H1 (cell line): ENCODE data around the gene PTPN1. TPM values are rescaled to one million over a fixed set of nuclear protein-coding genes. Genes with fewer than 3 reads are reported as not detected.

Source experiments
- CTCF ChIA-PET: fragments of 300-600 bp; sonication (Branson Sonifier 250); formaldehyde crosslinking; loops from one replicate; lab custom pipeline; 2021; ENCODE audit not compliant: partially characterized antibody; lab: Charles Lee
- POLR2A ChIA-PET: fragments of 300-600 bp; sonication (Branson Sonifier 250); formaldehyde crosslinking; loops from one replicate; lab custom pipeline; 2021; ENCODE audit warnings: inconsistent platforms; ENCODE audit not compliant: partially characterized antibody; lab: Charles Lee
- DNase-seq, 2 experiments: peaks; one replicate each; pipeline versions ENCODE4 v3.0.0 to v3.0.0-alpha.2; 2010 to 2022; ENCODE audit warnings: low spot score in 2 of 2, low read depth in 1 of 2, mixed read lengths in 1 of 2
- FAIRE-seq: peaks from 2 replicates; lab custom pipeline; 2011; peaks lifted over from hg19 to GRCh38; lab: Jason Lieb, UNC
- H2AFZ ChIP-seq: 2 replicates; pipeline ENCODE4 v1.8.1; 2012; ENCODE audit warnings: low read length, inconsistent platforms
- H2AK5ac ChIP-seq: 2 replicates; pipeline ENCODE4 v1.6.1; 2013; ENCODE audit warnings: low read depth, low read length
- H2BK120ac ChIP-seq: replicated peaks from 2 replicates; pipeline ENCODE3; 2013; ENCODE audit warnings: low read depth, low read length, inconsistent platforms
- H2BK12ac ChIP-seq: 2 replicates; pipeline ENCODE4 v1.6.1; 2013; ENCODE audit warnings: low read depth, low read length
- H2BK15ac ChIP-seq: 2 replicates; pipeline ENCODE4 v1.6.1; 2013; ENCODE audit warnings: low read length
- H2BK20ac ChIP-seq: 2 replicates; pipeline ENCODE4 v1.6.1; 2013; ENCODE audit warnings: low read length
- H2BK5ac ChIP-seq: 2 replicates; pipeline ENCODE4 v1.6.1; 2013; ENCODE audit warnings: low read depth, low read length
- H3K14ac ChIP-seq: 2 replicates; pipeline ENCODE4 v1.6.1; 2013; ENCODE audit warnings: inconsistent platforms; ENCODE audit not compliant: insufficient read length
- H3K18ac ChIP-seq: 2 replicates; pipeline ENCODE4 v1.6.1; 2013; ENCODE audit warnings: low read length; ENCODE audit errors: extremely low read depth
- H3K23ac ChIP-seq: 2 replicates; pipeline ENCODE4 v1.6.1; 2013; ENCODE audit warnings: inconsistent platforms; ENCODE audit not compliant: insufficient read length
- H3K23me2 ChIP-seq: 2 replicates; pipeline ENCODE4 v1.6.1; 2013; ENCODE audit warnings: low read depth, low read length
- H3K27ac ChIP-seq: 2 replicates; pipeline ENCODE4 v1.6.1; 2011; ENCODE audit warnings: low read depth, low read length, inconsistent platforms
- H3K27me3 ChIP-seq, 4 experiments: replicated peaks in 1 of 4; 1 replicate in 1 of 4; 2 replicates in 3 of 4; pipeline versions ENCODE4 v1.6.1 to v1.8.1; 2011 to 2013; ENCODE audit warnings: low read length in 3 of 4, mild to moderate bottlenecking in 3 of 4, inconsistent platforms in 2 of 4, mixed read lengths in 2 of 4, moderate library complexity in 1 of 4; ENCODE audit not compliant: control insufficient read depth in 3 of 4, insufficient read depth in 3 of 4; ENCODE audit errors: extremely low read depth in 1 of 4
- H3K36me3 ChIP-seq, 4 experiments: 2 replicates each; pipeline versions ENCODE4 v1.6.1 to v1.8.1; 2011 to 2013; ENCODE audit warnings: mild to moderate bottlenecking in 4 of 4, low read length in 3 of 4, moderate library complexity in 2 of 4, control low read depth in 1 of 4, inconsistent platforms in 1 of 4; ENCODE audit not compliant: insufficient read depth in 4 of 4, control insufficient read depth in 2 of 4
- H3K4ac ChIP-seq: replicated peaks from 2 replicates; pipeline ENCODE3; 2013; ENCODE audit warnings: low read length, low read depth, mixed read lengths, inconsistent platforms; ENCODE audit not compliant: insufficient read length
- H3K4me1 ChIP-seq, 4 experiments: replicated peaks in 1 of 4; 1 replicate in 1 of 4; 2 replicates in 3 of 4; pipeline versions ENCODE4 v1.6.1 to v1.8.1; 2011 to 2013; ENCODE audit warnings: low read length in 3 of 4, inconsistent platforms in 2 of 4, mixed read lengths in 1 of 4; ENCODE audit not compliant: insufficient read depth in 4 of 4, control insufficient read depth in 3 of 4
- H3K4me2 ChIP-seq, 2 experiments: 2 replicates each; pipeline versions ENCODE4 v1.6.1 to v1.8.1; 2011 to 2013; ENCODE audit warnings: low read depth in 2 of 2, low read length in 2 of 2, control low read depth in 1 of 2, inconsistent platforms in 1 of 2, mild to moderate bottlenecking in 1 of 2; ENCODE audit not compliant: insufficient read depth in 1 of 2
- H3K4me3 ChIP-seq, 4 experiments: fragments of 200-600, 300-600 bp in 1 of 4; sonication (generic), shearing (Covaris generic), sonication (Bioruptor Twin) in 1 of 4; 2 replicates each; pipeline versions ENCODE4 v1.5.1 to v1.8.1; 2011 to 2016; ENCODE audit warnings: low read length in 4 of 4, low read depth in 3 of 4, control low read depth in 2 of 4, inconsistent platforms in 2 of 4, mild to moderate bottlenecking in 2 of 4, mixed read lengths in 1 of 4, moderate library complexity in 1 of 4; ENCODE audit not compliant: insufficient read depth in 2 of 4; ENCODE audit errors: extremely low read depth in 1 of 4
- H3K56ac ChIP-seq: replicated peaks from 2 replicates; pipeline ENCODE3; 2013; ENCODE audit warnings: low read depth, mild to moderate bottlenecking, mixed read lengths, low read length, inconsistent platforms; ENCODE audit not compliant: insufficient read length
- H3K79me1 ChIP-seq: 2 replicates; pipeline ENCODE4 v1.6.1; 2013; ENCODE audit warnings: low read depth, low read length, control low read depth
- H3K79me2 ChIP-seq, 2 experiments: 2 replicates each; pipeline versions ENCODE4 v1.6.1 to v1.8.1; 2012 to 2013; ENCODE audit warnings: low read length in 2 of 2, mild to moderate bottlenecking in 2 of 2, inconsistent platforms in 1 of 2; ENCODE audit not compliant: insufficient read depth in 2 of 2, control insufficient read depth in 1 of 2
- H3K9ac ChIP-seq, 4 experiments: replicated peaks in 1 of 4; 1 replicate in 1 of 4; 2 replicates in 3 of 4; pipeline versions ENCODE4 v1.6.1 to v1.8.1; 2011 to 2013; ENCODE audit warnings: low read depth in 3 of 4, low read length in 3 of 4, control low read depth in 2 of 4, mild to moderate bottlenecking in 2 of 4, moderate library complexity in 2 of 4, inconsistent platforms in 1 of 4; ENCODE audit errors: extremely low read depth in 1 of 4
- H3K9me3 ChIP-seq, 2 experiments: 2 replicates each; pipeline versions ENCODE4 v1.6.1 to v1.8.1; 2012 to 2013; ENCODE audit warnings: mild to moderate bottlenecking in 2 of 2, moderate library complexity in 2 of 2, control low read depth in 1 of 2, inconsistent platforms in 1 of 2, low read depth in 1 of 2, low read length in 1 of 2, mixed read lengths in 1 of 2; ENCODE audit not compliant: insufficient read depth in 2 of 2
- H4K20me1 ChIP-seq, 2 experiments: replicated peaks in 1 of 2; 2 replicates each; pipeline versions ENCODE3 to v1.8.1; 2011 to 2013; ENCODE audit warnings: inconsistent platforms in 2 of 2, low read length in 2 of 2, mild to moderate bottlenecking in 1 of 2; ENCODE audit not compliant: insufficient read depth in 2 of 2, control insufficient read depth in 1 of 2
- H4K5ac ChIP-seq: 2 replicates; pipeline ENCODE4 v1.6.1; 2013; ENCODE audit warnings: low read length, low read depth, mixed read lengths, inconsistent platforms; ENCODE audit not compliant: insufficient read length
- H4K8ac ChIP-seq: 2 replicates; pipeline ENCODE4 v1.8.0; 2013; ENCODE audit warnings: mild to moderate bottlenecking, moderate library complexity, low read length, inconsistent platforms; ENCODE audit not compliant: insufficient read depth; ENCODE audit errors: extremely low read depth
- H4K91ac ChIP-seq: replicated peaks from 2 replicates; pipeline ENCODE3; 2013; ENCODE audit warnings: low read length, mixed read lengths, inconsistent platforms; ENCODE audit not compliant: insufficient read length
- ASH2L ChIP-seq: fragments of 200-600, 300-600 bp; sonication (generic); IDR thresholded peaks from one replicate; pipeline ENCODE4 v1.7.1; 2017; ENCODE audit warnings: low read length
- BACH1 ChIP-seq: IDR thresholded peaks from 2 replicates; pipeline ENCODE4 v1.6.1; 2012; ENCODE audit warnings: low read length, improper control_type of control experiment
- CBX8 ChIP-seq: fragments of 300-800, 300-1000 bp; sonication (generic); IDR thresholded peaks from 2 replicates; pipeline ENCODE4 v1.7.1; 2016; ENCODE audit warnings: low read depth, low read length, borderline replicate concordance
- CEBPB ChIP-seq: IDR thresholded peaks from 2 replicates; pipeline ENCODE4 v1.6.1; 2012; ENCODE audit warnings: low read depth, low read length
- CHD1 ChIP-seq: IDR thresholded peaks from 2 replicates; pipeline ENCODE4 v1.6.1; 2012; ENCODE audit warnings: low read depth, low read length, improper control_type of control experiment
- CHD2 ChIP-seq: IDR thresholded peaks from 2 replicates; pipeline ENCODE4 v1.6.1; 2012; ENCODE audit warnings: low read length, improper control_type of control experiment
- EP300 ChIP-seq, 2 experiments: IDR thresholded peaks; 1 replicate in 1 of 2; 2 replicates in 1 of 2; pipeline ENCODE4 v1.6.1; 2011 to 2012; ENCODE audit warnings: low read depth in 2 of 2, low read length in 2 of 2, mild to moderate bottlenecking in 2 of 2, borderline replicate concordance in 1 of 2, inconsistent platforms in 1 of 2, moderate library complexity in 1 of 2
- EZH2 ChIP-seq: fragments of 200-600 bp; sonication (generic); IDR thresholded peaks from 2 replicates; pipeline ENCODE4 v1.7.1; 2012; ENCODE audit warnings: low read depth, mild to moderate bottlenecking, moderate library complexity, low read length, inconsistent platforms; ENCODE audit not compliant: severe bottlenecking
- GTF2F1 ChIP-seq: IDR thresholded peaks from 2 replicates; pipeline ENCODE4 v1.6.1; 2012; ENCODE audit warnings: low read depth, low read length, improper control_type of control experiment, borderline replicate concordance
- JUND ChIP-seq: IDR thresholded peaks from 2 replicates; pipeline ENCODE4 v1.6.1; 2011; ENCODE audit warnings: mild to moderate bottlenecking, improper control_type of control experiment, low read length
- POLR2A ChIP-seq, 2 experiments: IDR thresholded peaks; 1 replicate in 1 of 2; 2 replicates in 1 of 2; pipeline ENCODE4 v1.6.1; 2011; ENCODE audit warnings: low read depth in 2 of 2, low read length in 2 of 2, mild to moderate bottlenecking in 2 of 2; ENCODE audit errors: control extremely low read depth in 1 of 2
- RFX5 ChIP-seq: IDR thresholded peaks from 2 replicates; pipeline ENCODE4 v1.6.1; 2011; ENCODE audit warnings: low read depth, low read length, improper control_type of control experiment, borderline replicate concordance
- SIN3A ChIP-seq, 2 experiments: IDR thresholded peaks in 1 of 2; conservative IDR thresholded peaks in 1 of 2; 2 replicates each; pipeline ENCODE4 v1.6.1; 2011 to 2012; ENCODE audit warnings: low read length in 2 of 2, improper control_type of control experiment in 1 of 2, low read depth in 1 of 2, mild to moderate bottlenecking in 1 of 2
- SRF ChIP-seq: IDR thresholded peaks from 2 replicates; pipeline ENCODE4 v1.6.1; 2011; ENCODE audit warnings: mild to moderate bottlenecking, low read depth, low read length, moderate library complexity
- TAF1 ChIP-seq: IDR thresholded peaks from 2 replicates; pipeline ENCODE4 v1.6.1; 2011; ENCODE audit warnings: mild to moderate bottlenecking, low read depth, low read length
- TCF12 ChIP-seq: IDR thresholded peaks from 2 replicates; pipeline ENCODE4 v1.6.1; 2011; ENCODE audit warnings: low read depth, mild to moderate bottlenecking, low read length
- WGBS, 2 experiments: shearing (Covaris generic) in 1 of 2; methylation state at CpG; one replicate each; pipeline versions ENCODE4 v1.1.6 to v1.1.7; 2013 to 2015; ENCODE audit warnings: low lambda C conversion rate in 2 of 2, mixed read lengths in 2 of 2, inconsistent platforms in 1 of 2, low coverage in 1 of 2, missing lambda C conversion rate in 1 of 2; ENCODE audit not compliant: insufficient replicate concordance in 2 of 2, insufficient coverage in 1 of 2, insufficient read length in 1 of 2; ENCODE audit errors: extremely low coverage in 1 of 2, missing lambda C conversion rate in 1 of 2; 5-methylcytosine and 5-hydroxymethylcytosine counted together
- polyA plus RNA-seq, 7 experiments: library from polyadenylated mRNA; depleted of rRNA in 3 of 7; stranded (reverse) in 5 of 7; unstranded in 2 of 7; fragments of >200 nt in 5 of 7; fragments of 200-250 nt in 2 of 7; gene quantifications; 1 replicate in 5 of 7; 2 replicates in 1 of 7; 4 replicates in 1 of 7; pipeline versions ENCODE4 v1.2.1 to v1.2.3, GENCODE V29; 2011 to 2013; ENCODE audit warnings: missing spikeins in 2 of 7, mixed read lengths in 2 of 7
- total RNA-seq: library from RNA; stranded (reverse); fragmentation: NEBNext Ultra II Directional; extraction: Animal tissue kit (Norgen Biotek cat#: 25700); gene quantifications from 2 replicates; pipeline ENCODE4 v1.2.1, GENCODE V29; 2021

Gene PTPN1
- total and polyA plus RNA-seq, 2 of the 8 experiments (the other 6 are each of a cell fraction or from before 2014, with no cell fraction given): 18.6 to 32.1 TPM

DNA sequence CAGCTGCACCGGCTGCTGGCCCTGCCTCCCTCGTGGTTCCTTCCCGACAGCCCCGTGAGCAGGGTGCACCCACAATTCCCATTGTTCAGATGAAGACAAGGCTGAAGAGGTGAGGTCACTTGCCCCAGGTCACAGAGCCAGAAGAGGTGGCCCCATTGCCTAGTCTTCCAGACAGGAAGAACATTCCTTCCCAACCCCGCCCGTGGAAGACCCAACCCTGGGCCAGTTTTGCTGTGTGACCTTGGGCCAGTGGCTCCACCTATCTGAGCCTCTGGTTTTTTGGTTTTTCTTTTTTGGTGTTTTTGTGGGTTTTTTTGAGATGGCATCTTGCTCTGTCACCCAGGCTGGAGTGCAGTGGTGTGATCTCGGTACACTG, 119.5 kb downstream of the PTPN1 start:
- Histone ChIP-seq H3K9me3 (no peaks in the 10 kb centered on the region), H3K4ac (no peak overlapping the region), H3K18ac (no peak overlapping the region), H3K14ac (no peak overlapping the region), H2BK15ac (no peak overlapping the region), H3K4me2 (no peak overlapping the region), H3K23ac (no peak overlapping the region), H3K56ac (no peak overlapping the region), H4K5ac (no peak overlapping the region), H3K9ac (no peak overlapping the region), H2AFZ (no peak overlapping the region), H2BK120ac (no peak overlapping the region), H2AK5ac (no peak overlapping the region), H3K23me2 (no peaks in the 10 kb centered on the region), H3K4me3 (no peak overlapping the region), H2BK5ac (no peak overlapping the region), H3K4me1 (peaks cover 0 to 8% (median 3%) of the 10 kb centered on the region in 4 experiments; a peak in 4 of 7 replicates), H3K27me3 (no peaks in the 10 kb centered on the region), H3K79me1 (no peaks in the 10 kb centered on the region), H2BK20ac (no peak overlapping the region), H4K91ac (peak overlapping the region; percentile 42), H4K8ac (no peak overlapping the region), H3K79me2 (no peaks in the 10 kb centered on the region), H4K20me1 (peaks cover 0 to 2% of the 10 kb centered on the region in 2 experiments), H3K36me3 (no peaks in the 10 kb centered on the region), H2BK12ac (no peak overlapping the region), H3K27ac (no peak overlapping the region)
- 97% methylated on average over 7 of the region's 7 CpGs; no CpG with 5 or more reads in 1 of the 2 experiments for WGBS, 2 experiments
- ChIA-PET POLR2A (no interaction called here), CTCF (interaction anchor here (1.6 to 5.9 kb wide), 3 partner anchors 8 to 159 kb away, joined by 8 to 61 read pairs (median 57); no protein-coding TSS in a partner anchor)
- FAIRE-seq (no peak), DNase-seq (no peak)
- TF ChIP-seq EZH2 (no peak), SIN3A (conservative IDR thresholded peaks at IDR 0.05 in 1 of 2, IDR thresholded peaks at IDR 0.05 in 1 of 2; ENCODE audit: low read depth in 1 of 2, low read length in 2 of 2) (no peak), TAF1 (no peak), BACH1 (no peak), RFX5 (no peak), CEBPB (no peak), ASH2L (no peak), TCF12 (no peak), CHD1 (no peak), CHD2 (no peak), POLR2A (IDR thresholded peaks at IDR 0.05; ENCODE audit: control extremely low read depth in 1 of 2, low read depth in 2 of 2, low read length in 2 of 2) (no peak), EP300 (IDR thresholded peaks at IDR 0.05; ENCODE audit: borderline replicate concordance in 1 of 2, low read depth in 2 of 2, low read length in 2 of 2) (no peak), JUND (no peak), GTF2F1 (no peak), CBX8 (no peak), SRF (no peak)
